ENCODE results near the gene UBE2J2.

Gene UBE2J2

GRCh38 chr1:1213345-1214265, 60.0 kb downstream of the UBE2J2 start, which contains the start of gene TNFRSF4:
TNFRSF4 (minus strand) TSS chr1:1214153; CDS start chr1:1214127, 26 bp downstream.
- H3K4me2 ChIP-seq (ENCODE audit: low read length): no peak within 1 kb of the TSS

GRCh38 chr1:1212780-1213344, 60.8 kb downstream of the UBE2J2 start:
- Histone ChIP-seq H3K4me1 (ENCODE audit: control insufficient read depth, low read length) (peaks cover 25% of the 10 kb centered on the region), H3K36me3 (ENCODE audit: control insufficient read depth, low read length) (peaks cover 6% of the 10 kb centered on the region; the same call in 1 of the 2 replicates), H3K9me3 (ENCODE audit: control insufficient read depth, insufficient read depth, low read length) (no peaks in the 10 kb centered on the region), H3K27me3 (ENCODE audit: control insufficient read depth, low read length) (peaks cover 22% of the 10 kb centered on the region), H4K20me1 (ENCODE audit: control insufficient read depth, insufficient read depth, low read depth, low read length) (no peaks in the 10 kb centered on the region), H3K79me2 (ENCODE audit: control insufficient read depth, low read length) (no peaks in the 10 kb centered on the region), H3F3A (ENCODE audit: control insufficient read depth, insufficient read depth) (no peaks in the 10 kb centered on the region), H3K9me2 (replicated peaks; ENCODE audit: control insufficient read depth, low read length) (no peaks in the 10 kb centered on the region), H3K4me2 (ENCODE audit: low read length) (no peak overlapping the region), H3K27ac (ENCODE audit: low read depth, low read length) (no peak overlapping the region), H3K4me3 (ENCODE audit: low read length) (no peak overlapping the region)
- TF ChIP-seq CTCF (IDR thresholded peaks at IDR 0.05; ENCODE audit: low read depth, low read length, poor library complexity, severe bottlenecking): no peak
- no peak for TF ChIP-seq EZH2phosphoT487 (IDR thresholded peaks at IDR 0.05; ENCODE audit: borderline replicate concordance, low read length)

More at GRCh38 chr1:1213345-1214265, 60.0 kb downstream of the UBE2J2 start, which contains the start of gene TNFRSF4:
- Histone ChIP-seq H3K36me3 (ENCODE audit: control insufficient read depth, low read length) (peaks cover 14% of the 10 kb centered on the region), H3K9me2 (replicated peaks; ENCODE audit: control insufficient read depth, low read length) (no peaks in the 10 kb centered on the region), H3K27me3 (ENCODE audit: control insufficient read depth, low read length) (peaks cover 15% of the 10 kb centered on the region), H3K4me1 (ENCODE audit: control insufficient read depth, low read length) (peaks cover 20% of the 10 kb centered on the region), H3K79me2 (ENCODE audit: control insufficient read depth, low read length) (no peaks in the 10 kb centered on the region), H4K20me1 (ENCODE audit: control insufficient read depth, insufficient read depth, low read depth, low read length) (no peaks in the 10 kb centered on the region), H3K9me3 (ENCODE audit: control insufficient read depth, insufficient read depth, low read length) (no peaks in the 10 kb centered on the region), H3K27ac (ENCODE audit: low read depth, low read length) (no peak within 1 kb of the TSS), H3F3A (ENCODE audit: control insufficient read depth, insufficient read depth) (no peaks in the 10 kb centered on the region), H3K4me3 (ENCODE audit: low read length) (no peak within 1 kb of the TSS)
- TF ChIP-seq EZH2phosphoT487 (IDR thresholded peaks at IDR 0.05; ENCODE audit: borderline replicate concordance, low read length): no peak
- TF ChIP-seq CTCF (IDR thresholded peaks at IDR 0.05; ENCODE audit: low read depth, low read length, poor library complexity, severe bottlenecking): no peak

GRCh38 chr1:1211541-1212441, 61.9 kb downstream of the UBE2J2 start:
- H3K9me2 ChIP-seq (replicated peaks; ENCODE audit: control insufficient read depth, low read length): no peaks in the 10 kb centered on the region
- no peak overlapping the region for H3K4me3 ChIP-seq (ENCODE audit: low read length)
- H4K20me1 ChIP-seq (ENCODE audit: control insufficient read depth, insufficient read depth, low read depth, low read length): 0 out of 2 replicates have a peak, but pooled peaks cover 2% of the 10 kb centered on the region
- H3K4me1 ChIP-seq (ENCODE audit: control insufficient read depth, low read length): peaks cover 29% of the 10 kb centered on the region
- H3K79me2 ChIP-seq (ENCODE audit: control insufficient read depth, low read length): no peaks in the 10 kb centered on the region
- H3K27ac ChIP-seq (ENCODE audit: low read depth, low read length): no peak overlapping the region
- H3K4me2 ChIP-seq (ENCODE audit: low read length): no peak overlapping the region
- no peak for TF ChIP-seq EZH2phosphoT487 (IDR thresholded peaks at IDR 0.05; ENCODE audit: borderline replicate concordance, low read length)
- no peak for TF ChIP-seq CTCF (IDR thresholded peaks at IDR 0.05; ENCODE audit: low read depth, low read length, poor library complexity, severe bottlenecking)
- H3F3A ChIP-seq (ENCODE audit: control insufficient read depth, insufficient read depth): no peaks in the 10 kb centered on the region
- H3K9me3 ChIP-seq (ENCODE audit: control insufficient read depth, insufficient read depth, low read length): no peaks in the 10 kb centered on the region
- H3K27me3 ChIP-seq (ENCODE audit: control insufficient read depth, low read length): peaks cover 33% of the 10 kb centered on the region
- peaks cover 3% of the 10 kb centered on the region; the same call in 1 of the 2 replicates for H3K36me3 ChIP-seq (ENCODE audit: control insufficient read depth, low read length)
